Sigmoid colon (tissue), 7 donors: ENCODE data around the gene PI4KB. TPM values are rescaled to one million over a fixed set of nuclear protein-coding genes. Genes with fewer than 3 reads are reported as not detected.

ENCODE experiments used
- DNase-seq: peaks from one replicate; pipeline ENCODE4 v3.0.0-alpha.2; 2019
- H3K27ac ChIP-seq, 4 donors: fragments of 200-600 bp; sonication (generic); one replicate each; pipeline ENCODE4 v1.5.1; 2016 to 2019; ENCODE audit warnings: mild to moderate bottlenecking in 1 of 4
- H3K27me3 ChIP-seq, 3 donors: fragments of 200-600 bp; sonication (generic); one replicate each; pipeline ENCODE4 v1.5.1; 2019; ENCODE audit warnings: mild to moderate bottlenecking in 1 of 3
- H3K36me3 ChIP-seq, 4 donors: fragments of 200-600 bp; sonication (generic); one replicate each; pipeline ENCODE4 v1.5.1; 2016 to 2019
- H3K4me1 ChIP-seq, 4 donors: fragments of 200-600 bp; sonication (generic); one replicate each; pipeline ENCODE4 v1.5.1; 2017 to 2019
- H3K4me3 ChIP-seq, 4 donors: fragments of 200-600 bp; sonication (generic); one replicate each; pipeline ENCODE4 v1.5.1; 2017 to 2019; ENCODE audit warnings: mild to moderate bottlenecking in 2 of 4, moderate library complexity in 1 of 4
- H3K9me3 ChIP-seq, 4 donors: fragments of 200-600 bp in 3 of 4; sonication (generic) in 3 of 4; one replicate each; pipeline versions ENCODE4 v1.5.1 to v1.6.1; 2013 to 2019
- EP300 ChIP-seq, 4 donors: sonication (generic); formaldehyde crosslinking; IDR thresholded peaks; one replicate each; pipeline ENCODE4 v1.6.1; 2017; ENCODE audit warnings: antibody characterized with exemption in 4 of 4
- POLR2A ChIP-seq, 2 donors: fragments of 450-650 bp; IDR thresholded peaks; one replicate each; pipeline ENCODE4 v1.6.1; 2016; ENCODE audit warnings: antibody characterized with exemption in 2 of 2, mild to moderate bottlenecking in 2 of 2, moderate library complexity in 2 of 2
- POLR2AphosphoS5 ChIP-seq, 4 donors: sonication (generic); formaldehyde crosslinking; IDR thresholded peaks; one replicate each; pipeline ENCODE4 v1.6.1; 2017; ENCODE audit warnings: antibody characterized with exemption in 4 of 4
- WGBS, 2 donors: extraction: QIAGEN DNeasy Blood & Tissue Kit; methylation state at CpG; one replicate each; pipeline ENCODE4 v1.1.7; 2013; 5-methylcytosine and 5-hydroxymethylcytosine counted together
- intact Hi-C: fragments of 100-400 bp; cut with DNase I; formaldehyde crosslinking; loops from one replicate; pipeline ENCODE4 v1.15.1; 2023
- polyA plus RNA-seq, 3 donors: library from polyadenylated mRNA; stranded (reverse); fragments of 200-250 nt; gene quantifications; one replicate each; pipeline ENCODE4 v1.2.3, GENCODE V29; 2013
- total RNA-seq, 4 donors: library from RNA; depleted of rRNA; stranded (reverse); fragments of >200 nt; gene quantifications; one replicate each; pipeline ENCODE4 v1.1.0, GENCODE V29; 2016
- TF ChIP-seq, protein P1 (sequence below), 4 experiments: fragments of 450-650 bp in 3 of 4; fragments of 200-600 bp in 1 of 4; IDR thresholded peaks; one replicate each; pipeline ENCODE4 v1.5.1; 2016 to 2019; ENCODE audit warnings: antibody characterized with exemption in 4 of 4, mild to moderate bottlenecking in 3 of 4, moderate library complexity in 2 of 4
- donor health status: healthy with polysubstance abuse.
- donor health status: Bipolar disorder and iron deficiency.
- donor health status: healthy.

Gene PI4KB
- total and polyA plus RNA-seq, 7 donors: 25.2 to 75.2 (median 57.6) TPM

- no peak for DNase-seq
- Histone ChIP-seq H3K4me3 (no peak overlapping the region), H3K9me3 (no peaks in the 10 kb centered on the region), H3K36me3 (peaks cover 23 to 82% (median 51%) of the 10 kb centered on the region in 4 donors), H3K27ac (no peak overlapping the region), H3K4me1 (no peaks in the 10 kb centered on the region), H3K27me3 (no peaks in the 10 kb centered on the region)
- TF ChIP-seq, protein P1, sequence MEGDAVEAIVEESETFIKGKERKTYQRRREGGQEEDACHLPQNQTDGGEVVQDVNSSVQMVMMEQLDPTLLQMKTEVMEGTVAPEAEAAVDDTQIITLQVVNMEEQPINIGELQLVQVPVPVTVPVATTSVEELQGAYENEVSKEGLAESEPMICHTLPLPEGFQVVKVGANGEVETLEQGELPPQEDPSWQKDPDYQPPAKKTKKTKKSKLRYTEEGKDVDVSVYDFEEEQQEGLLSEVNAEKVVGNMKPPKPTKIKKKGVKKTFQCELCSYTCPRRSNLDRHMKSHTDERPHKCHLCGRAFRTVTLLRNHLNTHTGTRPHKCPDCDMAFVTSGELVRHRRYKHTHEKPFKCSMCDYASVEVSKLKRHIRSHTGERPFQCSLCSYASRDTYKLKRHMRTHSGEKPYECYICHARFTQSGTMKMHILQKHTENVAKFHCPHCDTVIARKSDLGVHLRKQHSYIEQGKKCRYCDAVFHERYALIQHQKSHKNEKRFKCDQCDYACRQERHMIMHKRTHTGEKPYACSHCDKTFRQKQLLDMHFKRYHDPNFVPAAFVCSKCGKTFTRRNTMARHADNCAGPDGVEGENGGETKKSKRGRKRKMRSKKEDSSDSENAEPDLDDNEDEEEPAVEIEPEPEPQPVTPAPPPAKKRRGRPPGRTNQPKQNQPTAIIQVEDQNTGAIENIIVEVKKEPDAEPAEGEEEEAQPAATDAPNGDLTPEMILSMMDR (IDR thresholded peaks at IDR 0.05): no peak
- TF ChIP-seq POLR2A (IDR thresholded peaks at IDR 0.05) (no peak), EP300 (IDR thresholded peaks at IDR 0.05) (no peak), POLR2AphosphoS5 (IDR thresholded peaks at IDR 0.05) (no peak)
- intact Hi-C loops: no loop called here
- WGBS, 2 donors: 82 to 92% methylated on average over 14 of the region's 14 CpGs
Measured at GRCh38 chr1:151265446-151266236, 61.6 kb downstream of the PI4KB start.

GRCh38 chr1:151259351-151259750 is 67.9 kb downstream of the PI4KB start:
- no peak for TF ChIP-seq POLR2AphosphoS5 (IDR thresholded peaks at IDR 0.05)
- TF ChIP-seq, protein P1 (IDR thresholded peaks at IDR 0.05): no peak
- no peak for TF ChIP-seq EP300 (IDR thresholded peaks at IDR 0.05)
- TF ChIP-seq POLR2A (IDR thresholded peaks at IDR 0.05): no peak
- WGBS, 2 donors: 94 to 98% methylated on average over 2 of the region's 2 CpGs
- intact Hi-C loops: no loop called here
- DNase-seq: no peak
- peaks cover 4 to 26% (median 15%) of the 10 kb centered on the region in 4 donors for H3K36me3 ChIP-seq
- H3K4me3 ChIP-seq: no peak overlapping the region
- no peak overlapping the region for H3K27ac ChIP-seq
- no peaks in the 10 kb centered on the region for H3K9me3 ChIP-seq
- no peaks in the 10 kb centered on the region for H3K27me3 ChIP-seq
- peaks cover 0 to 22% (median 16%) of the 10 kb centered on the region in 4 donors for H3K4me1 ChIP-seq

- WGBS, 2 donors: 25 to 41% methylated on average over 10 of the region's 10 CpGs
Measured at GRCh38 chr1:151255381-151255780, 71.8 kb downstream of the PI4KB start.

DNA sequence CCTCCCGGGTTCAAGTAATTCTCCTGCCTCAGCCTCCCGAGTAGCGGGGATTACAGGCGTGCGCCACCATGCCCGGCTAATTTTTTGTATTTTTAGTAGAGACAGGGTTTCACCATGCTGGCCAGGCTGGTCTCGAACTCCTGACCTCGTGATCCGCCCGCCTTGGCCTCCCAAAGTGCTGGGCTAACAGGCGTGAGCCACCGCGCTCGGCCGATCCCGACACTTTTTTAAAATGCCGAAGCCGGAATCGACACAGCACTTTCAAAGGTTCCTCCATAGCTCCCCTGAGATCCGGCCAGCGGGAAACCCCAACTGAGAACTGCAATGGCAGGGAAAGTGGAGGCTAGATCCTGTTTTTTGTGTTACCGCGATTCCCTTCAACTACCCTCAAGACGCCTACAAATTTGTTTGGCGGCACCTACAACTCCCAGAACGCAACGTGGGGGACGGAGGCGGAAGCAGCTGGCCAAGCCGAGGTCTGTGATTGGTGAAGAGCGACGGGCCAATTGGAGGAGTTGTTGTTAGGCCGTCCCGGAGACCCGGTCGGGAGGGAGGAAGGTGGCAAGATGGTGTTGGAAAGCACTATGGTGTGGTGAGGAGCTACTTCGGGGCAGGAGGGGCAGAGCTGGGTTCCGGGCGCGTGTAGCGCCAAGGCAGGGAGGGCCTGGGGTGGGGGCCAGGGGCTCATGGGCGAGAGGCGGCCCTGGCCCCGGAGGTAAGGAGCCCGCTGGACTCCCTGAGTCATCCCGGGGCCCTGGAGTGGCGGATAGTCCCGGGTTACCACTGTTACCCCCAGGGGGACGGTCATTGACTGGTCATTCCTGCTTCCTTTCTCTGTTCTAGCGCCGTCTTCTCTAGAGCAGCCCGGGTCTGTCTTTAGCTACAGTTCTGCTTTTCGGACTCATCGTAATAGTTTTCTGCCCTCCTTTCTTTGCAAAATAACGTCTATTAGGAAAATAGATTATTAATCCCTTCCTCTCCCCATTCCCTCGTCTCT is 72.7 kb downstream of the PI4KB start, which contains the start of gene PSMD4:
TSS of gene PSMD4 (plus strand) at position 518 of the 997 bp plus-strand sequence. CDS start at position 567, 49 bp downstream.
- peak within 1 kb of the TSS; percentile 84 to 98 (median 92) for H3K4me3 ChIP-seq
- H3K36me3 ChIP-seq: peaks cover 0 to 9% (median 3%) of the 10 kb centered on the region in 4 donors
- WGBS, 2 donors: 9 to 11% methylated on average over 56 of the region's 56 CpGs
- intact Hi-C loops: loop anchor here (1.0 kb wide), 1 partner anchor 56 kb away; the partner anchor contains the start of gene PIP5K1A
- peak within 1 kb of the TSS; percentile 82 to 92 (median 91) for H3K27ac ChIP-seq
- peaks cover 0 to 26% (median 19%) of the 10 kb centered on the region in 4 donors for H3K4me1 ChIP-seq
- TF ChIP-seq POLR2AphosphoS5 (IDR thresholded peaks at IDR 0.05): peak; percentile 96 to 98 (median 97)
- no peak for TF ChIP-seq EP300 (IDR thresholded peaks at IDR 0.05)
- TF ChIP-seq POLR2A (IDR thresholded peaks at IDR 0.05): peak; percentile 80 to 90
- TF ChIP-seq, protein P1 (IDR thresholded peaks at IDR 0.05): peak in 1 of 4 experiments; percentile 20
- no peaks in the 10 kb centered on the region for H3K9me3 ChIP-seq
- DNase-seq: peak; percentile 98
- H3K27me3 ChIP-seq: no peaks in the 10 kb centered on the region

More at GRCh38 chr1:151255381-151255780, 71.8 kb downstream of the PI4KB start:
- Histone ChIP-seq H3K4me3 (peak overlapping the region; percentile 84 to 98 (median 92)), H3K27ac (peak overlapping the region; percentile 82 to 92 (median 91)), H3K9me3 (no peaks in the 10 kb centered on the region), H3K4me1 (peaks cover 0 to 26% (median 19%) of the 10 kb centered on the region in 4 donors), H3K36me3 (peaks cover 0 to under 1% (median 0%) of the 10 kb centered on the region in 4 donors), H3K27me3 (no peaks in the 10 kb centered on the region)
- intact Hi-C loops: no loop called here
- no peak for TF ChIP-seq POLR2AphosphoS5 (IDR thresholded peaks at IDR 0.05)
- no peak for DNase-seq
